LNCAP (cell line): ENCODE results near the gene KRT81.

ENCODE experiments used
- TF ChIP-seq, protein P1 (sequence below): fragments of 450-650 bp; IDR thresholded peaks from 2 replicates; pipeline ENCODE4 v1.5.1; 2017; ENCODE audit warnings: mild to moderate bottlenecking

KRT81 gene

DNA sequence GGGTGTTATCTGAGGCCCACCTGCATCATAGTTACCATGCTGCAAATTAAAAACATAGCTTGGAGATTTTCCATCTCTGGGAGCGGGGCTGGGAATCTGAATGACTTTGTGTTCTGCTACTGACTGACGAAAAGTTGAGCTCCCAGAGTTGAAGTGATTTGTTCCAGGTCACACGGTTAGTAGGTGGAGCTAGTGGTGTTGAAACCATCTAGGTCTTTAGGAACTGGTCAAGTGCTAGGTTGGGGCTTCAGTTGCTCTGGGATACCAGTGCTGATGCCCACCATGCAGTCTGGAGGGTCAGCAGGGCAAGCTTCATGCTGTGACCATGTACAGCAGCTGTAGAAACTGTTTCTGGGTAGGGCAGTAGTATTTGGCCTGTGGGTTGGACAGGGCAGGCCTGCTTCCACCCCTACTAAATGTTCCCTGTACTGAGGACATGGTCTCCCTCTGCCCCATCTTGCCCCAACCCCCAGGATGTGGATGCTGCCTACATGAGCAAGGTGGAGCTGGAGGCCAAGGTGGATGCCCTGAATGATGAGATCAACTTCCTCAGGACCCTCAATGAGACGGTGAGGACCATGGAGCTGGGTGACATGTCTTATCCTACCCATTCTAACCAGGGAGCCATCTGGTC is 53.0 kb downstream of the KRT81 start:
- TF ChIP-seq, protein P1, sequence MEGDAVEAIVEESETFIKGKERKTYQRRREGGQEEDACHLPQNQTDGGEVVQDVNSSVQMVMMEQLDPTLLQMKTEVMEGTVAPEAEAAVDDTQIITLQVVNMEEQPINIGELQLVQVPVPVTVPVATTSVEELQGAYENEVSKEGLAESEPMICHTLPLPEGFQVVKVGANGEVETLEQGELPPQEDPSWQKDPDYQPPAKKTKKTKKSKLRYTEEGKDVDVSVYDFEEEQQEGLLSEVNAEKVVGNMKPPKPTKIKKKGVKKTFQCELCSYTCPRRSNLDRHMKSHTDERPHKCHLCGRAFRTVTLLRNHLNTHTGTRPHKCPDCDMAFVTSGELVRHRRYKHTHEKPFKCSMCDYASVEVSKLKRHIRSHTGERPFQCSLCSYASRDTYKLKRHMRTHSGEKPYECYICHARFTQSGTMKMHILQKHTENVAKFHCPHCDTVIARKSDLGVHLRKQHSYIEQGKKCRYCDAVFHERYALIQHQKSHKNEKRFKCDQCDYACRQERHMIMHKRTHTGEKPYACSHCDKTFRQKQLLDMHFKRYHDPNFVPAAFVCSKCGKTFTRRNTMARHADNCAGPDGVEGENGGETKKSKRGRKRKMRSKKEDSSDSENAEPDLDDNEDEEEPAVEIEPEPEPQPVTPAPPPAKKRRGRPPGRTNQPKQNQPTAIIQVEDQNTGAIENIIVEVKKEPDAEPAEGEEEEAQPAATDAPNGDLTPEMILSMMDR, result no peak

DNA sequence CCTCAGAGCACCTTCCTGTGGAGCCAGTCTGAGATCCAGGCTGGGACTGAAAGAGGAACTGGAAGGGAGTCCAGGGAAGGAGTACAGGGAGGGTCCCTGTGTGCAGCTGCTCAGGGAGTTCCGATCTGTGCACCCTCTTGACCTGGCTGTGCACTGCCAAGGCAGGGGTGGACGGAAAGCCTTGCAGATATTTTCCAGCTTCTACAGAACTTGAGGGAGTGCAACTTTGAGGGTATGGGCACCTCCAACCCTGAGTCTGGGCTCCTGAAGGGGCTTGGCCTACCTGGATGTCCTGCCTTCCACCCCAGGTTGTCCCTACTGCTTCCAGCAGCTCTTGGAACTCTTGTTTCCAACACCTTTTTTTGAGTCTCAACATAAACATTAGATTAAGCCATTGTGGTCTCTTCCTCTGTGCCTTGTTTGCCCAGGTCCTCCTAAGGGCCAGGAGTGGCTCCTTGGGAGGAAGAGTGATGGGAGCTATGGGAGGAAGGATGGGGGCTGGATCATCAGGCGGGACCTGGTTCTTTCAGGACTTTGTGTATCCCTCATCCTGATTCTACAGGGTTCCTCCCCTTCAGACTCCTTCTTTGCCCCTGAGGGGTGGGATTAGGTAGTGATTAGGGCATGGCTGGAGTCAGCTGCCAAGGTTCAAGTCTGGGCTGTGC is 54.8 kb downstream of the KRT81 start:
- TF ChIP-seq, protein P1, result no peak
